ENCODE measurements around the gene FAR2. TPM values are rescaled to one million over a fixed set of nuclear protein-coding genes. Genes with fewer than 3 reads are reported as not detected.

The FAR2 gene
- total RNA-seq, 6 donors from 2014 or later = 6.0 to 25.7 (median 15.9) TPM

DNA sequence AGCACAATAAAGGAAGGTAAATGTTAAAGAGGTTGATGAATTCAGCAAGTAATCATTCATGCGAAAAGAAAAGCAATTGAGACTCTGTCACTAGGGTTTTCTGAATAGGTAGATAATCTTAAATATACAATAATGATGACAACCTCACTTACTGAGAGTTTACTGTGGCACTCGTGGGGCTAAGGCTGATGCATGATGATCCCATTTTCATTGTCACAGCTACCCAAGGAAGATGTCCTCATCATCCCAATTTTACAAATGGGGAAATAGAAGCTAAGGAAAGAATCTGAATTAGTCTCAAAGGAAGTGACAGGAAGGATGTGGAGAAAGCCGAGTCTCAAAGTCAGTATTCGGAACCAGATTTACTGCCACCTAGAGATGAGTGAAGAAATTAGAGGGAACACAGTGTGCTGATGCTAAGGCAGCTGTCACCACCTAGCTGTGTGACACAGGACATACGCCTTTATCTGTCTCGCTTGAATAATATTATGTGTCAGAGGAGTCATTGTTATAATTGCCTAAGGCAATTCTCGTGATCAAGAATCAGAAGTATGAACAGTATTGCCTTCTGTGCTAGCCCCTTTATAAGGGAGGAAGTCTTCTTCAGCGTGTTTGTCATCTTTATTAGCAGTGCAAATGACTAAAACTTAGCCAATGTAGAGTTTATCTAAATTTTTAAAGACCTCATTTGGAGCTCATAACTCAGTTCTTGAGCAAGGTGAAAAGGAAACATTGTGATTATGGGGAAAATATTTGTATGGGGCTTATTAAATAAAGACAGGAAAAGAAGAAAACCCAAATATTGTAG, 168.7 kb downstream of the FAR2 start:
- Histone ChIP-seq H3K36me3 (peaks cover 0 to 12% (median 2%) of the 10 kb centered on the region in 4 donors), H3K27ac (no peak overlapping the region), H3K4me3 (no peak overlapping the region), H3K4me1 (no peaks in the 10 kb centered on the region), H3K9me3 (no peaks in the 10 kb centered on the region), H3K27me3 (no peaks in the 10 kb centered on the region)
- no peak for TF ChIP-seq POLR2AphosphoS5 (IDR thresholded peaks at IDR 0.05)
- TF ChIP-seq POLR2A (IDR thresholded peaks at IDR 0.05) = no peak
- TF ChIP-seq, protein P1, sequence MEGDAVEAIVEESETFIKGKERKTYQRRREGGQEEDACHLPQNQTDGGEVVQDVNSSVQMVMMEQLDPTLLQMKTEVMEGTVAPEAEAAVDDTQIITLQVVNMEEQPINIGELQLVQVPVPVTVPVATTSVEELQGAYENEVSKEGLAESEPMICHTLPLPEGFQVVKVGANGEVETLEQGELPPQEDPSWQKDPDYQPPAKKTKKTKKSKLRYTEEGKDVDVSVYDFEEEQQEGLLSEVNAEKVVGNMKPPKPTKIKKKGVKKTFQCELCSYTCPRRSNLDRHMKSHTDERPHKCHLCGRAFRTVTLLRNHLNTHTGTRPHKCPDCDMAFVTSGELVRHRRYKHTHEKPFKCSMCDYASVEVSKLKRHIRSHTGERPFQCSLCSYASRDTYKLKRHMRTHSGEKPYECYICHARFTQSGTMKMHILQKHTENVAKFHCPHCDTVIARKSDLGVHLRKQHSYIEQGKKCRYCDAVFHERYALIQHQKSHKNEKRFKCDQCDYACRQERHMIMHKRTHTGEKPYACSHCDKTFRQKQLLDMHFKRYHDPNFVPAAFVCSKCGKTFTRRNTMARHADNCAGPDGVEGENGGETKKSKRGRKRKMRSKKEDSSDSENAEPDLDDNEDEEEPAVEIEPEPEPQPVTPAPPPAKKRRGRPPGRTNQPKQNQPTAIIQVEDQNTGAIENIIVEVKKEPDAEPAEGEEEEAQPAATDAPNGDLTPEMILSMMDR (IDR thresholded peaks at IDR 0.05) = peak; percentile 49 to 87 (median 80)
- TF ChIP-seq EP300 (IDR thresholded peaks at IDR 0.05) = no peak
- 30 to 35% methylated on average over 8 of the region's 8 CpGs for WGBS, 2 donors
- peak; percentile 82 to 89 for ATAC-seq (ENCODE audit: low FRiP score in 2 of 2)
- DNase-seq = peak in 1 of 2 donors; percentile 35

DNA sequence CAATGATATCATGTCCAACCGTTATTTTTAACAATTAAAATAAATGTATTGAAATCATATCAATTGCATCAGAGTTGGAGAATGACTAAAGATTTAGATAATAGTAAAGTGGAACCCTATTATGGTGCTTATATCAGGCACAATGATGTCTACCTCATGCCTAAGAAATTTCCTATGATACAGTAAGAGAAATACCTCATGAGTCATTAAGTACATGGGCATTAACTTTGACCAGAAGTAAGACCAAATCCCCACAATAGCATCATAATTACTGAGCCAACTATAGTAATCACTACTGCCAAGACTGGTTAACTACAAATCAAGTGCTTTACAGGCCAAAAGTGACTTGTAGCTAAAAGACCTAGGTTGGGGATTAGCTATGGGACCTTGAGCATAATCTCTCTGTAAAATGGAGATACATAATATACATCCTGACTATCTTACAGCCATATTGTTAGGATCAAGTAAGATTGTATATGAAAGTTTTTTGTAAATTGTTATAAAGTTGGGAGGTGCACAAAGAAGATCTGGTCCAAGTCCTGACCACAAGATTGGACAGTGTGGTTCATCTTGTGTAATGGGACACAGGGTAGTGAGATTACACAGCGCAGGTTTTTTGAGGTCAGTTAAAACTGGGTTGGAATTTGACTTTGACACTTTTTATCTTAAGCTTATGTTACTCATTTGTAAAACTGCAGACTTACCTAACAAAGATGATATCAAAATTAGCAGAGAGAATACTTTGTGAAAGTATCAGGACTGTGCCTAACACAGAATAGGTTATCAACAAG, 171.4 kb downstream of the FAR2 start:
- no peak for DNase-seq
- Histone ChIP-seq H3K4me1 (no peaks in the 10 kb centered on the region), H3K36me3 (peaks cover 0 to 19% (median 7%) of the 10 kb centered on the region in 4 donors), H3K27me3 (no peaks in the 10 kb centered on the region), H3K9me3 (no peaks in the 10 kb centered on the region), H3K27ac (no peak overlapping the region), H3K4me3 (no peak overlapping the region)
- 91 to 97% methylated on average over 2 of the region's 2 CpGs for WGBS, 2 donors
- no peak for TF ChIP-seq POLR2AphosphoS5 (IDR thresholded peaks at IDR 0.05)
- peak in 1 of 2 donors; percentile 36 for ATAC-seq (ENCODE audit: low FRiP score in 2 of 2)

DNA sequence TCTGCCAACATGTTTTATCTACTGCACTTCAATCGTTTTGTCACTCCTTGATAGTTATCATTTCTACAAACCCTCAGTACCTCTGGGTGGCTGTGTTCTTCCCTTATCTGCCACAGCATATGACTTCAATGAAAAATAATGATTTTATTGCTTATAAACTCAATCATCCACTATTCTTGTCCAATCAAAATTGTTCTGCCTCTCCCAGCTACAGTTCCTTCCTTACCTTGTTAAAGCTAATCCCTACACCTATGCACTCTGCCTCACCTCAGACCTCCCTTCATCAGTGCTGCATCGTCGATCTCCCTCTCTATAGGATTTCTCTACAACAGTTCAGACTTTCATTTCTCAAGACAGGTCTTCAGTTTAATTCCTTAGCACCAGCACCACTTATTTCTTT, 173.1 kb downstream of the FAR2 start:
- DNase-seq (no peak), ATAC-seq (ENCODE audit: low FRiP score in 2 of 2) (no peak)
- TF ChIP-seq EP300 (IDR thresholded peaks at IDR 0.05) (no peak), POLR2A (IDR thresholded peaks at IDR 0.05) (no peak), POLR2AphosphoS5 (IDR thresholded peaks at IDR 0.05) (no peak)
- TF ChIP-seq, protein P1 (IDR thresholded peaks at IDR 0.05) = no peak
- Histone ChIP-seq H3K27me3 (no peaks in the 10 kb centered on the region), H3K4me1 (no peaks in the 10 kb centered on the region), H3K9me3 (no peaks in the 10 kb centered on the region), H3K4me3 (no peak overlapping the region), H3K36me3 (peaks cover 0 to 19% (median 7%) of the 10 kb centered on the region in 4 donors), H3K27ac (no peak overlapping the region)
- 89 to 91% methylated on average over 3 of the region's 3 CpGs for WGBS, 2 donors

DNA sequence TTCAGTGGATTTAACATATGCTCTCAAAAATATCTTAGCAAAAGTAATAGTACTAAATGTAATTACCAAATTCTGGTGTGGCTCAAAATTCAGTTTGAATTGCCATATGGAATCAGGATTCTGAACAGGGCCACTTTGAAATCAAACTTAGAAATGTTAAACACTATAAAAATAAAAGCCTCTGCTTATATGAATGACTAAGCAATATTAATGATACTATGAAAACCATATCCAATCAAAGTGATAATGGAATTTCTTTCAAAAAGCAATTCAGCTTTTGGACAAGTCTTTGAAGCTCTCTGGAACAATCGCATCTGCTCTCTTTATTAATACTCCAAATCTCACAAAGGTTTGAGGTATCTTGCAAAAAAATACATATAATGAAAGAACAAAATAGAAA, 180.3 kb downstream of the FAR2 start:
- TF ChIP-seq, protein P1 (IDR thresholded peaks at IDR 0.05) = no peak
- TF ChIP-seq POLR2AphosphoS5 (IDR thresholded peaks at IDR 0.05) = no peak
- no peak for TF ChIP-seq EP300 (IDR thresholded peaks at IDR 0.05)
- no peak for TF ChIP-seq POLR2A (IDR thresholded peaks at IDR 0.05)
- Histone ChIP-seq H3K4me3 (no peak overlapping the region), H3K36me3 (peaks cover 0 to 4% (median 0%) of the 10 kb centered on the region in 4 donors), H3K9me3 (no peaks in the 10 kb centered on the region), H3K4me1 (no peaks in the 10 kb centered on the region), H3K27ac (no peak overlapping the region), H3K27me3 (no peaks in the 10 kb centered on the region)
- ATAC-seq (ENCODE audit: low FRiP score in 2 of 2) (no peak), DNase-seq (no peak)
- 92 to 94% methylated on average over 1 of the region's 1 CpG for WGBS, 2 donors

DNA sequence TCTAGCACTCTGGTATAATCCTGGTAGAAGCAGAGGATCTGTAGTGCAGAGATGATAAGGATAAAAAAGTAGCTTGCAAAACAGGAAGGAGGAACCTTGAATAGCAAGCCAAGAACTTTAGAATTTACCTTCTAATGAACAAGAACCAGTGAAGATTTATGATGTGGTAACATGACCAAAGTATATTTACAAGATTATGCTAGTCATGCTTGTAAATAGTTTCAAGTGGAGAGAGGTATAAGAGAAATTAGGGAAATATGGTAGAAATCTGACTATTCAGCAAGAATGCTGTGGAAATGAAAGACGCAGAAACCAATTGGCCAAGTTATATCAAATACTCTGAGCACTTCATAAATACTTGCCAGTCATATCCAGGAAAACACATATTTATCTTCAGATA, 184.1 kb downstream of the FAR2 start:
- no peak for ATAC-seq (ENCODE audit: low FRiP score in 2 of 2)
- DNase-seq = no peak
- WGBS, 2 donors = 0% methylated on average over 1 of the region's 1 CpG
- Histone ChIP-seq H3K27ac (no peak overlapping the region), H3K27me3 (no peaks in the 10 kb centered on the region), H3K4me1 (no peaks in the 10 kb centered on the region), H3K4me3 (no peak overlapping the region), H3K9me3 (no peaks in the 10 kb centered on the region), H3K36me3 (peaks cover 0 to 12% (median 0%) of the 10 kb centered on the region in 4 donors)
- TF ChIP-seq POLR2AphosphoS5 (IDR thresholded peaks at IDR 0.05) = no peak
- TF ChIP-seq, protein P1 (IDR thresholded peaks at IDR 0.05) = no peak
- no peak for TF ChIP-seq EP300 (IDR thresholded peaks at IDR 0.05)
- no peak for TF ChIP-seq POLR2A (IDR thresholded peaks at IDR 0.05)

Measured in upper lobe of left lung (tissue), 6 donors.